ENCODE results near the gene EOLA1.
"Not testable (repeated sequence)": the region's sequence is repeated elsewhere in the genome, so short reads cannot be mapped to it uniquely, and the experiment has no call there.

The EOLA1 gene

GRCh38 chrX:149540621-149541520, at the start of gene EOLA1:
Gene EOLA1 (plus strand): TSS chrX:149541012. CDS start chrX:149545631, 4,619 bp downstream.
- DNase-seq (ENCODE audit: low read depth in 2 of 2, low spot score in 1 of 2): peak; percentile 58 to 65

GRCh38 chrX:149491812-149492211, 49.0 kb upstream of the EOLA1 start:
- DNase-seq (ENCODE audit: low read depth in 2 of 2, low spot score in 1 of 2): no peak

GRCh38 chrX:149493567-149494562, 46.9 kb upstream of the EOLA1 start:
- DNase-seq (ENCODE audit: low read depth in 2 of 2, low spot score in 1 of 2): no peak

DNA sequence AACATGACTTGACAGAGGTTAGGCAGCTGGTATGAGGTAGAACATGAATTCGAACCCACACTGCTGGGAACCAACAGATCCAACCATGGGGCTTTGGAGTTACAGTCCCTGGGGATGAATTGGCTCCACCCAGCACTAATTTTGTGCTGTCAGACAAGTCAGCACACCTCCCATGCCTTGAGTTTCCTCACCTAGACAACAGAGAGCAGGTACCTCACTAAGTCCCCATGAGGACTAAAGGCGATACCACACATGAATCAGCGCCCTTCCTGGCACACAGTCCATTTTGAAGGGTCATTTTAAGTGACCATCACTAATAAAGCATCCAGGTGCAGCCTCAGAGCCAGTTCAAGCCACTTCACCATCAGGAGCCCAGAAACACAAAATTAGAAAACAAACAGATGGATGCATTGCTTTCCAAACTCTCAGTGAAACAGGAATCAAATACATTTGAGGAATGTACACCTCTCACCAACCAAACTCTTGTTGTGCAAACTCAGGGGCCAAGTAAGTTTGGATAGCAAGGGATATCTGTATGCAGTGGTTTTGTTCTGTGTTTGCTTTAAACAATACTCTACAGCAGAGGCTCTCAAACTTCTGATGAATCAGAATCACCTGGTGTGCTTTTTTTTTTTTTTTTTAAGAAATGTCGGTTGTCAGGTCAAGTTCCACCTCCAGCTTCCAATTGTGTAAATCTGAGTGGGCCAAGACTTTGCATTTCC, 45.8 kb upstream of the EOLA1 start:
- DNase-seq (ENCODE audit: low read depth in 2 of 2, low spot score in 1 of 2): no peak

DNA sequence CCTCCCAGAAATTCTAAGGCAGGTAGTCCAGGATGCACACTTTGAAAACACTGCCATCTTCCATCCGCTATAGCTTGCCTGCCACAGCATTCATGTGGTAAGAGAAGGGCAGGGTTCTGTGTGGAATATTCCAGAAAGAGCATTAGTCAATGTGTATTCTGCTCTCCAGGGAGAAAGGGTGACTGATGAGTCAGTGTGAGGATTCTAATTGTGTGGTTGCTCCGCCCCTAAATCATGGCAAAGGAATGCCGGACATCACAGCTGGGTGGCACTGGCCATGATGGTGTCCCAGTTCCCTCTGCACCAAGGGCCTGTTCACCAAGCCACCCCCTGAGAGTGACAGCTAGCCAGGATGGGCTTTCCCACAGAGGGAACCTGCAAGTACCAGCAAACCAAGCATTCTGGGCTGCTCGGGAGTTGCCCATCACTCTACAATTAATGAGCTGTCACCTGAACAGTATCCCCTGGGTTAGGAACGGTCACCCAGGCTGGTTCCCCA, 45.2 kb upstream of the EOLA1 start:
- no peak for DNase-seq (ENCODE audit: low read depth in 2 of 2, low spot score in 1 of 2)

DNA sequence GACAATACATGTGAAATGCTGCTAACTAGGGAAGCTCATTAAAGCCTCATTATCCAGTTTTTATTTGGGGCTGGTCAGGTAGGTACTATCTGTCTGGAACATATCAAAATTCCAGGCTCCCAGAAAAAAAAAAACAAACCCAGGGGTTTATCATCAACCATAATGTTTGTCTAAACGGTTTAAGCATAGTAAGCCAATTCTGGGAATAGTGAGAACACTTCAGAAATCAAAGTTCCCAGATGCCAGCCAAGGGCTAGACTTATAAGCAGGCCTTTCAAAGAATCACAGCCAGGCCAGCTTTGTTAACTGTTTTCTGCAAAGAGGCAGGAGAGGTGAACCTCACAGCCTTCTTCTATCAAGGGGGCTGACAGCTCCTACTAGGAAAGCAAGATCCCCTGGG, 43.8 kb upstream of the EOLA1 start:
- DNase-seq (ENCODE audit: low read depth in 2 of 2, low spot score in 1 of 2): no peak

GRCh38 chrX:149497626-149498025, 43.2 kb upstream of the EOLA1 start:
- DNase-seq (ENCODE audit: low read depth in 2 of 2, low spot score in 1 of 2): no peak

GRCh38 chrX:149498767-149499166, 42.0 kb upstream of the EOLA1 start:
- DNase-seq (ENCODE audit: low read depth in 2 of 2, low spot score in 1 of 2): no peak

GRCh38 chrX:149499766-149500165, 41.0 kb upstream of the EOLA1 start:
- DNase-seq (ENCODE audit: low read depth in 2 of 2, low spot score in 1 of 2): no peak

- not testable (repeated sequence) for DNase-seq (ENCODE audit: low read depth in 2 of 2, low spot score in 1 of 2)
These were observed 37.9 kb upstream of the EOLA1 start for GRCh38 chrX:149502923-149503322.

DNA sequence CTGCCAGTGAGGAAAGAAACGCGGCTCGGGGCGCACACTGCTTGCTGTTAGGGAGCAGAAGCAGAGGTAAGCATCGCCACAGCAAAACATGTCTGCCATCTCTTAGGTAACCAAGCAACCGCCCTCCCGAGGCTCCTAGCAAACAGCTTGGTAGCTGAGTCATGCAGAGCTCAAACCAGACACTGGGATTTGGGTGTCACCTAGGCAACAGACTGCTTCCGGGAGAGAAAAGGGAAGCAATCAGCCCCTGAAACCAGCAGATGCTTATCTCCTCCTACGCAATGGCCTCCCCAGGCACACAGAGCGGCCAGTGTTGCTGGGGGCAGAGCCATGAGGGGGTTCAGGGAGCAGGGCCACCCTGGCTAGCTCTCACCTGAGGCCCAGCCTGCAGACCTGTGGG, 37.4 kb upstream of the EOLA1 start:
- peak in 1 of 2 donors; percentile 43 for DNase-seq (ENCODE audit: low read depth in 2 of 2, low spot score in 1 of 2)

- peak in 1 of 2 donors; percentile 37 for DNase-seq (ENCODE audit: low read depth in 2 of 2, low spot score in 1 of 2)
These were observed 36.4 kb upstream of the EOLA1 start for GRCh38 chrX:149504226-149504914.

- peak; percentile 47 to 72 for DNase-seq (ENCODE audit: low read depth in 2 of 2, low spot score in 1 of 2)
These were observed 35.7 kb upstream of the EOLA1 start, which contains the start of gene IDS for GRCh38 chrX:149504915-149505651. Gene IDS (minus strand): TSS chrX:149505306. CDS start chrX:149505137, 169 bp downstream.

DNA sequence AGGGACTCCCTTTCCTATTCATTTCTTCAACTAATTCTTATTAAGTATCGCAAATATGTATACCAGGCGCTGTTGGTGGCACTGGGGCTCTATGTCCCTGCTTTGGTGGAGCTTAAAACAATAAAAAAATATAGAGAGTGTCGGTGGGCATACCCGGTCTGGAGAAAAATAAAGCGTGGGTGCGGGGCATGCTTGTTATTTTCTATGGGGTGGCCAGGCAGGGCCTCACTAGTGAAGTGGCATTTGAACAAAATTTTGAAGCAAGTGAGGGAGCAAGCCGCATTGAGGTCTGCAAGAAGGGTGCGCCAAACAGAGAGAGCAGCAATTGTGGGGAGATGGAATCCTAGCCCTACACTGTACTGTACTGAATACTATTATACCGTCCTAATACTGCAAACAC, 35.1 kb upstream of the EOLA1 start:
- no peak for DNase-seq (ENCODE audit: low read depth in 2 of 2, low spot score in 1 of 2)

GRCh38 chrX:149506349-149506748, 34.5 kb upstream of the EOLA1 start:
- DNase-seq (ENCODE audit: low read depth in 2 of 2, low spot score in 1 of 2): no peak

DNA sequence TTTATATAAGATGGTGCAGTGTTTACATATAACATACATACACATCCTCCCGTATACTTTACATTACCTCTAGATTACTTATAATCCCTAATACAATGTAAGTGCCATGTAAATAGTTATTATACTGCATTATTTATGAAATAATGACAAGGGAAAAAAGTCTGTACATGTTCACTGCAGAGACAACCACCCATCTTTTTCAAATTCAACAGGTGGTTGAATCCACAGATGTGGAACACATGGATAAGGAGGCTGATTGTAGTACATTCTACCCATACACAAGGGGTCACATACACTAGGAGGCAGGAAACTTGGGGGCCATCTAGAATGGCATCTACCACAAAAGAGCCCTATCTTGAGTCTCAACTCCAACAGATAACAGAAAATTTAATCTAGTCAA, 32.3 kb upstream of the EOLA1 start:
- no peak for DNase-seq (ENCODE audit: low read depth in 2 of 2, low spot score in 1 of 2)

DNA sequence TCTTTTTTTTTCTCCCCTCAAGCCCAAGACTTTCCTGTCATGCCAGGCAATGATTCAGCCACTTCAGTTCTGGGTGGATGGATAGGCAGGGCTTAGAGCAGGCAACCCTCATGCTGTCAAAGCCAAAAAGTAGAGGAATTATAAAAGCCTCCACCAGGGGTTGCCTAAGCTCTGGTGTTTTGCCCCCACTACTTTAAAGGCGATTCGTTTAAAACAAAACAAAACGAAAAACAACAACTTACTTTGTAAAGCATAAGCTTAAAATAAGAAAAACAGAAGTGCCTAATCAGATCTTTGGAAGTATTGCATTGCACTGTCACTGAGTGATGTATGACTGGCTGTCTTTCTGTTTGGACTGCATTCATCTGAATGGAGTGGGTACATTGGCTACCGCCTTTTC, 30.4 kb upstream of the EOLA1 start:
- DNase-seq (ENCODE audit: low read depth in 2 of 2, low spot score in 1 of 2): no peak

DNA sequence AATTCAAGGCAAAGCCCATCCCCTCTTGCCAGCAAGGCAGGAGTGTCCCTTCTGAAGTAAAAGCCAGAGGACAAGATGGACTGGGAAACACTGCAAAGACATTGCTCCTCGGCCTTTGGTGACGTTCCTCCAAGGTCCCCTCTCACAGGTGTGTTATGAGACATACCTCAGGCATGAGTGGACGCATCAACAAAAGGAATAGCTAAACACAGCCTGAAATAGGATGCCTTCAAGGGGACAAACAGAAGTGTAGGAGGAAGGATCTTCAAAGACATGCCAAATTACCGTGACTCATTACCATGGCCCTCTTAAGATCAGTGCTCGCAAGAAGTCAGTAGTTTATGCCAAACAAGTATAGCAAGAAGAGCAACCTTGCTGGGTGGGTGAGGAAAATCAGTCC, 29.7 kb upstream of the EOLA1 start:
- no peak for DNase-seq (ENCODE audit: low read depth in 2 of 2, low spot score in 1 of 2)

- DNase-seq (ENCODE audit: low read depth in 2 of 2, low spot score in 1 of 2): peak in 1 of 2 donors; percentile 27
These were observed 28.5 kb upstream of the EOLA1 start for GRCh38 chrX:149512225-149512885.

Data from stimulated activated CD8-positive, alpha-beta memory T cell treated with anti-CD3 and anti-CD28 coated beads, Interleukin-4, amount 100 ng/mL, for 1 hour (primary cell).